ENCODE data around the gene CBFA2T3.

CBFA2T3 gene

DNA sequence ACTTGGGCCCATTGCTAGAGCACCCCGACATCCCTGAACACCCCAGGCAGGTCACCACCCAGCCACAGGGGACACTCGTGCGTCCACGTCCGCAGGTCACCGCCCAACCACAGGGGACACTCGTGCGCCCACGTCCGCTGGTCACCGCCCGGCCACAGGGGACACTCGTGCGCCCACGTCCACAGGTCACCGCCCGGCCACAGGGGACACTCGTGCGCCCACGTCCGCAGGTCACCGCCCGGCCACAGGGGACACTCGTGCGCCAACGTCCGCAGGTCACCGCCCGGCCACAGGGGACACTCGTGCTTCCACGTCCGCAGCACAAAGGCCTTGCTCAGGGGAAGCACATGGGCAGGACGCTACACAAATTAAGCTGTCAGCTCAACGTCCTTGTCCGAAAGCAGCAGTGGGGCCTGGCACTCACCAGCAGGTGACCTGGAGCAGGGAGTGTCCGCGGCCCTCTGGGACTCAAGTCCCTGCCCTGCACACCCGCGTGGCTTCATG, 137.9 kb downstream of the CBFA2T3 start:
- DNase-seq (ENCODE audit: low read depth): no peak

DNA sequence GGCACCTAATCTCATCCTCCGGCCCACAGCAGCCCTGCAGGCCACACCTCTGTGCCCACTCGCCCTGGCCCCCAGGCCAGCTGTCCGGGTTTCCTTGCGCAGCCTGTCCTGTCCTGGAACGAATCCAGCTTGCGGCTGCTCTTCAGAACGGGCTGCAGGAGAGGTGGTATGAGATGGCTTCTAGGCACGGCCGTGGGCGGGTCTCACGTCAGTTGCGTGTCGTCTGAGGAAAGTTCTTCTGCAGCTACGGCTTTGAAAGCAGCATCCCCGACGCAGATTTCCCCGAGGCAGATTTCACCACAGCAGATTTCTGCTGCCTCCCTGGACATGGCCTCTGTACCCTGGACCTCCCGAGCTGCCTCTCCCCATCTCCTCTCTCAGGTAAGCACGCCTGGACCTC, 138.4 kb downstream of the CBFA2T3 start:
- DNase-seq (ENCODE audit: low read depth): no peak

DNA sequence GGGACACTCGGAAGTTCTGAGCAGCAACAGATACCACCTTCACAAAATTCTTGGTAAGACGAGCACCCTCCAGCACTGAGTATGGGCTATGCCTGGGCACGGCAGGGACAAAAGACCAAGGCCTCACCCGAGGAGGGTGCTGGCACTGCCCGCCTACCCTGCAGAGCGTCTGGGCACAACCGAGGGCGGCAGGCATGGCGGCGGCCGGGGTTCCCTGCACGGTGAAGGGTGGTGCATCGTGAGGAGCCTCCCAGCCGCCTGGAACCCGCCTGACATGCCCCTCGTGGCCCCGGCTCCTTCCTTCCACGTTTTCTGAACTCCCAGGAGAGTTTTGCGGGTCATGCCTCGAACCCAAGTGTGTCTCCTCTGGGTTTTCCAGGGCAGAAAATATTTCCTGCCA, 139.2 kb downstream of the CBFA2T3 start:
- DNase-seq (ENCODE audit: low read depth): no peak

DNA sequence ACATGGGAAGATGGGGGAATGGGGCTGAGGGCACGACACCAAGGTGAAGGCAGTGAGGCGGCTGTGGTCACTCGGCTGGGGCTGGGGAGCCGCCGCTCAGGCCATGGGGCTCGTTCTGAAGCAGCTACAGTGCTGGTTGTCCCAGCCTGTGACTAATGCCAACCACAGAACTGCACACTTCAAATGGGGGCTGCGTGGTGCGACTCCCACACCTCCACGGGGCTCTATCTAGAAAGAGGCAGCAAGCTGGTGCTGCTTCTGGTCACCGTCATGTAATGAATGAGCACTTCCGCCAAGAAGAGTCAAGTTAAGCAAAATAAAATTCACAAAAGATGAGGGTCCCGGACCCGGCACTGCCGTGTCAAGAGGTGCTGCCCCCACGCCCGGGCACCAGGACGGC, 140.2 kb downstream of the CBFA2T3 start:
- DNase-seq (ENCODE audit: low read depth): no peak

DNA sequence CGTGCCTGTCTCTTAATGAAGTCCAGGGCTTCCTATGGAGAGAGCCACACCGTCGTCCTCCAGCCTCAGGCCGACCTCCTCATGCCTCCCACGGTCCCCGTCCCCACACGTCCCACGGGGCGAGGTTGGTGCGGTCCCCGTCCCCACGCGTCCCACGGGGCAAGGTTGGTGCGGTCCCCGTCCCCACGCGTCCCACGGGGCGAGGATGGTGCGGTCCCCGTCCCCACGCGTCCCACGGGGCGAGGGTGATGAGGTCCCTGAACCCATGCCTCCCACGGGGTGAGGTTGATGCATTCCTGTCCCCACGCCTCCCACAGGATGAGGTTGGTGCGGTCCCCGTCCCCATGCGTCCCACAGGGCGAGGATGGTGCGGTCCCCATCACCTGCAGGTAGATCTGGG, 141.2 kb downstream of the CBFA2T3 start:
- no peak for DNase-seq (ENCODE audit: low read depth)

DNA sequence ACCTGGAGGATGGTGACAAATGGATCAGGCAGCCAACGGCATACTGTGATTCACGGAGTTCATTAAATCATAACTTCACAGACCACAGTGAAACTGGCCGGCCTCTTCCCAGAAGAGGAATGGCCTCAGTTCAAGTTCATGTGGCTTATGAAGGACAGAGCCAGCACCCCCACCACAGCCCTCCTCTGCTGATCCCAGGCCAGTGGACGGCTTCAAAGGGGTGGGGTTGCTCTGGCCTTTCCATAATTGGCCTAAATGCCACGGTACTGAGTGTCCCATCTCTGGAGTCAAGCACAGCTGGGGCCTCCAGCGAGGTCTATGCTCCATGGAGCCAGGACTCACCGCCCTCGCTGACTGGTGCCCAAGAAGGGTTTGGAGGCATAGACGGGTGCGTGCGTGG, 141.6 kb downstream of the CBFA2T3 start:
- no peak for DNase-seq (ENCODE audit: low read depth)

DNA sequence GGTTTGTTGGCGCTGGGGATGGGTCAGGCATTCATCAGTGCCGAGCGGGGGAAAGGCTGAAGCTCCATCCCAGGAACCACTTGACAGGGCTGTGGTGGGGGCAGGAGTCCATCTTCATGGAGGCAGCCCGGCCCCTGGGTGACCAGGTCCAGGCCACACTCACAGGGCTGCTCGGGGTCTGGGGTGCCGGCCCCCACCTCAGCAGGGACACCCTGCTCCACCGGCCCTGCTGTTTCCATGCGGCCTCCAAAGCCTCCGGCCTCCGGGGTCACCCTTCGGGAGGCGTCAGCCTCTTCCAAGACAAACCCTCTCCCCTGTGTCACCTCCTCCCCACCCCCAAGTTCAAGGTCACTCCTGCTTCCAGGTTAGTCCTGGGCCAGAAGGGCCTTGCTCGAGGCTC, 142.3 kb downstream of the CBFA2T3 start:
- no peak for DNase-seq (ENCODE audit: low read depth)

DNA sequence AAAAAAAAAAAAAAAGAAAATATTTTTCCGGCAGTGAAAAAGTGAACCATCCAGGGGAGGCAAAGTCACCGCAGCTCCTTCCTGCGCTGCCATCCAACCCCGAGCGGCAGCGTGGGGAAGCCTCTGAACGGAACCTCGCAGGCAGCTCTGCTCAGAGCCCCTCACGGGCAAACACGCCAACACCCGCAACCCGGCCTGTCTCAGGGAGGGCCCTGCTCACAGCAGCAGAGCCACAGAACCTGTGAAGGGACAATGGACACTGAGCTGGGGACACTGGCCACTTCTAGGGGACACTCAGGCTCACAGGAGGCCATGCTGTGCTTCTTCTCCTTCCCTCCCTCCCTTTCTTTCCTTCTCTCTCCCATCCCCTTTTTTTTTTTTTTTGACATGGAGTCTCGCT, 143.9 kb downstream of the CBFA2T3 start:
- no peak for DNase-seq (ENCODE audit: low read depth)

DNA sequence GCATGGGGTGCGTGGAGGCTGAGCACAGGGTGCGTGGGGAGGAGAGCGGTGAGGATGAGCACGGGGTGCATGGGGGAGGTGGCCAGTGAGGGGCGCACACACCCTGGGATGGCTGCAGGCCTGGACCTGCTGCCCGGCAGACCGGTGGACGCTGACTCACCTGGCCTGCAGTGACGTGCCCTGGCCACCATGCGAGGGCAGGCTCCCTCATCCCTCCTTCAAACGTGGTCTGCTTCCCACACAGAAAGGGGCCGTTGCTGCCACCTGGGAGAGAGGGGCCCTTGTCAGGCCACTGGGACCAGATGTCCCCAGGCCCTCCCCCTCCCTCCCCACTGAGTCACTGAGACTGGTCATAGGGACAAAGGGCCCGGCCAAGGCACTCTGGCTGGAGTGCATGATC, 145.2 kb downstream of the CBFA2T3 start:
- DNase-seq (ENCODE audit: low read depth): no peak

DNA sequence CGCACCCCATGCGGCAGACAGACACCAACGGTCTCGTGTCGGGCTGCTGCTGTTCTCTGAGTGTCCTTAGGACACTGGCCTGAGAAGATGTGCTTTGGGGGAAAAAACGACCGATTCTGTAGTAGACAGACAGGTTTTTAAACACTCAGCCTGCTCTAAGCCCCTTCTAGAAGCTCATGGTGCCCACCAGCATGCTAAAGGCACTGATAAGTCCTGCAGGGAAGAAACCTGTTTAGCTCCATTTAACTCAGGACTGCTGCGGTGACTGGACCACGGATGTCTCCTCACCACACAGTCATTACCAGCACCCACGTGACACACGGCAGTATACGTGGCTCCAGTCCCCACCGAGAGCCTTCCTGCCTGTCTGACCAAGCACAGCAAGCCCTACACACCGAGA, 146.2 kb downstream of the CBFA2T3 start:
- no peak for DNase-seq (ENCODE audit: low read depth)

DNA sequence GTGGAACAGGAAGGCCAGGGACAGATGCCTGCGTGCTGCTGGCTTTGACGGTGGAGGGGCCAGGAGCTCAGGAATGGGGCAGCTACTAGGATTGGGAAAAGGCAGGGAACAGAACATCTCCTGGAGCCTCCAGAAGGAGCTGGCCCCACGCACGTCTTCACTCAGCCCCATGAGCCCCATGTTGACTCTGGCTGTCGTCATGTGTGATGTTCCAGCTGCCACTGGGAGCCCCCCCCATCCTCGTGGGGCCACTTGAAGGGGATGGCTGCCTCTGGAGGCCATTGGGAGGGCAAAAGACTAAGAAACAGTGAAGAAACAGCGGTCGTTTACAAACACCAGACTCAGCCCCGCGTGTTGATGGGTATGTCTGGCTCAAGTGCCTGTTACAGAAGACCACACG, 146.7 kb downstream of the CBFA2T3 start:
- no peak for DNase-seq (ENCODE audit: low read depth)

DNA sequence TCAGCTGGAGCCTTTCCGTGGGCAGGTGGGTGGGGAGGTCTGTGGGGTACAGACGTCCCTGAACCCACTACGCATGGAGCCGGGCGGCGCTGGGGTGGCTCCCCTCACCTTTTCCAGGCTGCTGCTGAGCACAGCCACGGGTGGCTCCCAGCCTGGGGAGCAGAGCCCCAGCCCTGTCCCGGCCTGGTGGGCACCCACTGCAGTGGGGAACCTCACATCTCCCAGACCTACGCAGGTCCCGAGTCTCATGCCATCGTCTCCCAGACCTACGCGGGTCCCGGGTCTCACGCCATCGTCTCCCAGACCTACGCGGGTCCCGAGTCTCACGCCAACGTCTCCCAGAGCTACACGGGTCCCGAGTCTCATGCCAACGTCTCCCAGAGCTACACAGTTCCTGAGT, 148.3 kb downstream of the CBFA2T3 start:
- no peak for DNase-seq (ENCODE audit: low read depth)

DNA sequence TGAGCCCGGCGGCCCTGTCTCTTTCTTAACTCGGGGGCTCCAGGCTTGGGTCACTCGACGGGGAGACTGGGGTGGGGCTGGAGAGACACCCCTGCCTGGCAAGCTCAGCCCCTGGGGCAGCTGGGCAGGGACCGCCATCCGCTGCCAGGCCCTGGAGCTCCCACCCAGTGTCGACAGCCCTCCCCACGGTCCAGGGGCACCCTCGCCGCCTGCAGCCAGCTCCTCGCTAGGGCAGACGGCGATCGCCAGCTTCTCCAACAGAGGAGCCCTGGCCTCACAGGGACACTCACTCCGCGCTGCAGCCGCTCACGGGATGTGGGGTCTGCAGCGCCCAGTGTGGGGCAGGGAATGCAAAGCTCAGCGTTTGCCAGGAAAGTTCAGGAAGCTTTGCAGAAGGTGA, 149.3 kb downstream of the CBFA2T3 start:
- DNase-seq (ENCODE audit: low read depth): no peak

DNA sequence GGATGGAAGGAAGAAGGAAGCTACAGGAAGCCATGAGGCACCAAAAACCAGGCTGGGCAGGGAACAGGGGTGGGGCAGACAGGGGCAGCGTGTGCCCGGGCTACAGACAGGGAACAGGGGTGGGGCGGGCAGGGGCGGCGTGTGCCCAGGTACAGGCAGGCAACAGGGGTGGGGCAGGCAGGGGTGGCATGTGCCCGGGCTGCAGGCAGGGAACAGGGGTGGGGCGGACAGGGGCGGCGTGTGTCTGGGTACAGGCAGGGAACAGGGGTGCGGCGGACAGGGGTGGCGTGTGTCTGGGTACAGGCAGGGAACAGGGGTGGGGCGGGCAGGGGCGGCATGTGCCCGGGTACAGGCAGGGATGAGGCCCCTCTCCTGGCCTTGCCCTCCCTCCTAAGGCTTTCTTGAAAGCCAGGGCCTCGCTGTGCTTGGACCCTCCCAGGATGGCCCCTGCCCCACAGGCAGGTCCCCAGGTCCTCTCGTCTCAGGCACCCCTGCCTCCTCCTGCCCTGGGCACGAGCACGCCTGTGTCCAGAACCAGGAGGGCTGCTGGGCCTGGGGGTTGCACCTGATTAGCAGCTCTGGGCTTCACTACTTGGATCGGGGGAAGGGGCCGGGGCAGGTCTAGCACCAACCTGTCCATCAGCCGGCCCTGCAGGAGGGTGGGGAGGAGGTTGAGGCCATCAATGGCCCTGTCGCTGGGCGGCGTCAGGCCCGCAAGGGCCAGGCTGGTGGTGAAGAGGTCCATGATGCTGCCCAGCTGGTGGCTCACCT, 150.8 kb downstream of the CBFA2T3 start:
- no peak for DNase-seq (ENCODE audit: low read depth)

DNA sequence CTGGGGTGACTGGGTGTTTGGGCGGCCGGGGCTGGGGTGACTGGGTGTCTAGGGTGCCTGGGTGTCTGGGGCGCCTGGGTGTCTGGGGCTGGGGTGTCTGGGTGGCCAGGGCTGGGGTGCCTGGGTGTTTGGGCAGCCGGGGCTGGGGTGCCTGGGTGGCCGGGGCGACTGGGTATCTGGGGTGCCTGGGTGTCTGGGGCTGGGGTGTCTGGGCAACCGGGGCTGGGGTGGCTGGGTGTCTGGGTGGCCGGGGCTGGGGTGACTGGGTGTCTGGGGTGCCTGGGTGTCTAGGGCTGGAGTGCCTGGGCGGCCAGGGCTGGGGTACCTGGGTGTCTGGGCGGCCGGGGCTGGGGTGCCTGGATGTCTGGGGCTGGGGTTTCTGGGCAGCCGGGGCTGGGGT, 151.9 kb downstream of the CBFA2T3 start:
- no peak for DNase-seq (ENCODE audit: low read depth)
